Measurements from ENCODE around the gene DIPK1A. TPM values are rescaled to one million over a fixed set of nuclear protein-coding genes. Genes with fewer than 3 reads are reported as not detected.

Gene DIPK1A
- total and polyA plus RNA-seq, 2 experiments from 2014 or later: 26.6 to 51.6 TPM

GRCh38 chr1:92992877-92993276 lies 31.6 kb upstream of the DIPK1A start:
- no peaks in the 10 kb centered on the region for H3K9me2 ChIP-seq (ENCODE audit: insufficient read depth)

GRCh38 chr1:92992054-92992453 lies 30.8 kb upstream of the DIPK1A start:
- Histone ChIP-seq H3F3A (ENCODE audit: insufficient read depth) (peaks cover 4% of the 10 kb centered on the region; the same call in 1 of the 2 replicates), H3K27me3 (replicated peaks; ENCODE audit: insufficient read depth) (no peaks in the 10 kb centered on the region), H4K20me1 (ENCODE audit: insufficient read depth) (no peaks in the 10 kb centered on the region), H3K9me3 (ENCODE audit: low read depth) (no peaks in the 10 kb centered on the region), H3K4me2 (ENCODE audit: unreplicated experiment) (no peak overlapping the region), H3K9me2 (ENCODE audit: insufficient read depth) (no peaks in the 10 kb centered on the region), H2AFZ (no peak overlapping the region), H3K4me3 (no peak overlapping the region), H3K79me2 (ENCODE audit: insufficient read depth) (no peaks in the 10 kb centered on the region), H3K4me1 (ENCODE audit: insufficient read depth) (peaks cover 4% of the 10 kb centered on the region; the same call in 1 of the 2 replicates), H3K36me3 (ENCODE audit: low read depth) (no peaks in the 10 kb centered on the region), H3K9ac (no peak overlapping the region), H3K27ac (0 out of 2 replicates have a peak overlapping the region, but pooled peaks have one; percentile 3)
- TF ChIP-seq EZH2phosphoT487 (IDR thresholded peaks at IDR 0.05; ENCODE audit: insufficient read depth, low read depth): no peak
- TF ChIP-seq EZH2 (IDR thresholded peaks at IDR 0.05; ENCODE audit: insufficient read depth, poor library complexity, severe bottlenecking): no peak
- peak; percentile 67 for DNase-seq
- in situ Hi-C loops (cut with MboI): loop anchor here (5.0 kb wide), 1 partner anchor 135 kb away; no protein-coding TSS in a partner anchor

More at GRCh38 chr1:92992877-92993276, 31.6 kb upstream of the DIPK1A start:
- no peak overlapping the region for H3K27ac ChIP-seq
- H3K4me2 ChIP-seq (ENCODE audit: unreplicated experiment): no peak overlapping the region
- H4K20me1 ChIP-seq (ENCODE audit: insufficient read depth): no peaks in the 10 kb centered on the region
- H2AFZ ChIP-seq: no peak overlapping the region
- no peak overlapping the region for H3K9ac ChIP-seq
- no peaks in the 10 kb centered on the region for H3K36me3 ChIP-seq (ENCODE audit: low read depth)
- in situ Hi-C loops (cut with MboI): loop anchor here (5.0 kb wide), 1 partner anchor 136 kb away; no protein-coding TSS in a partner anchor
- H3F3A ChIP-seq (ENCODE audit: insufficient read depth): peaks cover 4% of the 10 kb centered on the region; the same call in 1 of the 2 replicates
- H3K27me3 ChIP-seq (replicated peaks; ENCODE audit: insufficient read depth): no peaks in the 10 kb centered on the region
- 89 to 100% methylated on average over 1 of the region's 1 CpG for whole genome bisulfite sequencing, 2 experiments (ENCODE audit: low coverage in 1 of 2, low lambda C conversion rate in 2 of 2, missing lambda C conversion rate in 2 of 2)
- TF ChIP-seq EZH2phosphoT487 (IDR thresholded peaks at IDR 0.05; ENCODE audit: insufficient read depth, low read depth) (no peak), EZH2 (IDR thresholded peaks at IDR 0.05; ENCODE audit: insufficient read depth, poor library complexity, severe bottlenecking) (no peak)
- no peak for DNase-seq
- H3K9me3 ChIP-seq (ENCODE audit: low read depth): no peaks in the 10 kb centered on the region
- no peak overlapping the region for H3K4me3 ChIP-seq
- no peaks in the 10 kb centered on the region for H3K79me2 ChIP-seq (ENCODE audit: insufficient read depth)
- H3K4me1 ChIP-seq (ENCODE audit: insufficient read depth): peaks cover 4% of the 10 kb centered on the region; the same call in 1 of the 2 replicates

- no peaks in the 10 kb centered on the region for H3K9me3 ChIP-seq (ENCODE audit: low read depth)
- no peak overlapping the region for H3K9ac ChIP-seq
- no peak for DNase-seq
- H3K9me2 ChIP-seq (ENCODE audit: insufficient read depth): no peaks in the 10 kb centered on the region
- TF ChIP-seq EZH2 (IDR thresholded peaks at IDR 0.05; ENCODE audit: insufficient read depth, poor library complexity, severe bottlenecking): no peak
- no peak for TF ChIP-seq EZH2phosphoT487 (IDR thresholded peaks at IDR 0.05; ENCODE audit: insufficient read depth, low read depth)
- H3K4me2 ChIP-seq (ENCODE audit: unreplicated experiment): no peak overlapping the region
- H4K20me1 ChIP-seq (ENCODE audit: insufficient read depth): no peaks in the 10 kb centered on the region
- in situ Hi-C loops (cut with MboI): loop anchor here (5.0 kb wide), 1 partner anchor 134 kb away; no protein-coding TSS in a partner anchor
- peaks cover 4% of the 10 kb centered on the region; the same call in 1 of the 2 replicates for H3F3A ChIP-seq (ENCODE audit: insufficient read depth)
- peaks cover 4% of the 10 kb centered on the region; the same call in 1 of the 2 replicates for H3K4me1 ChIP-seq (ENCODE audit: insufficient read depth)
- no peaks in the 10 kb centered on the region for H3K79me2 ChIP-seq (ENCODE audit: insufficient read depth)
- H2AFZ ChIP-seq: no peak overlapping the region
- WGBS, 2 experiments (ENCODE audit: low coverage in 1 of 2, low lambda C conversion rate in 2 of 2, missing lambda C conversion rate in 2 of 2): 96 to 100% methylated on average over 1 of the region's 1 CpG
- no peaks in the 10 kb centered on the region for H3K36me3 ChIP-seq (ENCODE audit: low read depth)
- H3K27ac ChIP-seq: no peak overlapping the region
- no peaks in the 10 kb centered on the region for H3K27me3 ChIP-seq (replicated peaks; ENCODE audit: insufficient read depth)
- H3K4me3 ChIP-seq: no peak overlapping the region
Observed at GRCh38 chr1:92990828-92991227, 29.6 kb upstream of the DIPK1A start.

GRCh38 chr1:92989936-92990583 lies 28.8 kb upstream of the DIPK1A start:
- Histone ChIP-seq H3K4me3 (no peak overlapping the region), H3K79me2 (ENCODE audit: insufficient read depth) (no peaks in the 10 kb centered on the region), H3K27ac (peak overlapping the region; percentile 29), H3K4me2 (ENCODE audit: unreplicated experiment) (no peak overlapping the region), H4K20me1 (ENCODE audit: insufficient read depth) (no peaks in the 10 kb centered on the region), H3K27me3 (replicated peaks; ENCODE audit: insufficient read depth) (no peaks in the 10 kb centered on the region), H3K9me3 (ENCODE audit: low read depth) (no peaks in the 10 kb centered on the region), H3F3A (ENCODE audit: insufficient read depth) (peaks cover 4% of the 10 kb centered on the region; the same call in 1 of the 2 replicates), H3K36me3 (ENCODE audit: low read depth) (no peaks in the 10 kb centered on the region), H2AFZ (no peak overlapping the region), H3K9ac (no peak overlapping the region), H3K9me2 (ENCODE audit: insufficient read depth) (no peaks in the 10 kb centered on the region), H3K4me1 (ENCODE audit: insufficient read depth) (peaks cover 4% of the 10 kb centered on the region; the same call in 1 of the 2 replicates)
- TF ChIP-seq EZH2 (IDR thresholded peaks at IDR 0.05; ENCODE audit: insufficient read depth, poor library complexity, severe bottlenecking) (no peak), EZH2phosphoT487 (IDR thresholded peaks at IDR 0.05; ENCODE audit: insufficient read depth, low read depth) (no peak)
- DNase-seq: peak; percentile 83
- 59 to 61% methylated on average over 6 of the region's 6 CpGs for WGBS, 2 experiments (ENCODE audit: low coverage in 1 of 2, low lambda C conversion rate in 2 of 2, missing lambda C conversion rate in 2 of 2)
- in situ Hi-C loops (cut with MboI): loop anchor here (5.0 kb wide), 1 partner anchor 133 kb away; no protein-coding TSS in a partner anchor
